ENCODE measurements around the gene WSCD1.

WSCD1 gene

GRCh38 chr17:6147042-6147441, 76.9 kb downstream of the WSCD1 start:
- no peak for DNase-seq (ENCODE audit: low read depth in 2 of 2, low spot score in 1 of 2)

- no peak for DNase-seq (ENCODE audit: low read depth in 2 of 2, low spot score in 1 of 2)
These were observed 83.2 kb downstream of the WSCD1 start for GRCh38 chr17:6153375-6153774.

GRCh38 chr17:6157716-6158115, 87.5 kb downstream of the WSCD1 start:
- no peak for DNase-seq (ENCODE audit: low read depth in 2 of 2, low spot score in 1 of 2)

GRCh38 chr17:6159541-6160231, 89.5 kb downstream of the WSCD1 start:
- no peak for DNase-seq (ENCODE audit: low read depth in 2 of 2, low spot score in 1 of 2)

- DNase-seq (ENCODE audit: low read depth in 2 of 2, low spot score in 1 of 2) = no peak
These were observed 90.0 kb downstream of the WSCD1 start for GRCh38 chr17:6160232-6160555.

- no peak for DNase-seq (ENCODE audit: low read depth in 2 of 2, low spot score in 1 of 2)
These were observed 91.0 kb downstream of the WSCD1 start for GRCh38 chr17:6160911-6161855.

- DNase-seq (ENCODE audit: low read depth in 2 of 2, low spot score in 1 of 2) = no peak
These were observed 92.0 kb downstream of the WSCD1 start for GRCh38 chr17:6162216-6162615.

- DNase-seq (ENCODE audit: low read depth in 2 of 2, low spot score in 1 of 2) = no peak
These were observed 92.7 kb downstream of the WSCD1 start for GRCh38 chr17:6162892-6163291.

- no peak for DNase-seq (ENCODE audit: low read depth in 2 of 2, low spot score in 1 of 2)
These were observed 93.6 kb downstream of the WSCD1 start for GRCh38 chr17:6163612-6164333.

GRCh38 chr17:6164996-6165395, 94.8 kb downstream of the WSCD1 start:
- no peak for DNase-seq (ENCODE audit: low read depth in 2 of 2, low spot score in 1 of 2)

- DNase-seq (ENCODE audit: low read depth in 2 of 2, low spot score in 1 of 2) = no peak
These were observed 95.6 kb downstream of the WSCD1 start for GRCh38 chr17:6165806-6166205.

- no peak for DNase-seq (ENCODE audit: low read depth in 2 of 2, low spot score in 1 of 2)
These were observed 96.5 kb downstream of the WSCD1 start for GRCh38 chr17:6166492-6167179.

GRCh38 chr17:6168296-6168695, 98.1 kb downstream of the WSCD1 start:
- no peak for DNase-seq (ENCODE audit: low read depth in 2 of 2, low spot score in 1 of 2)

- DNase-seq (ENCODE audit: low read depth in 2 of 2, low spot score in 1 of 2) = no peak
These were observed 100.2 kb downstream of the WSCD1 start for GRCh38 chr17:6170349-6170748.

GRCh38 chr17:6172642-6173330, 102.6 kb downstream of the WSCD1 start:
- no peak for DNase-seq (ENCODE audit: low read depth in 2 of 2, low spot score in 1 of 2)

- DNase-seq (ENCODE audit: low read depth in 2 of 2, low spot score in 1 of 2) = no peak
These were observed 103.5 kb downstream of the WSCD1 start for GRCh38 chr17:6173653-6174052.
